Measurements from ENCODE around the gene SERTM1. TPM values are rescaled to one million over a fixed set of nuclear protein-coding genes. Genes with fewer than 3 reads are reported as not detected.

The SERTM1 gene
- total RNA-seq, 1 donor from 2014 or later: not detected

Other genes with a start within 250 kb of the SERTM1 start
- 0.20 and 0.32 TPM in 2 replicates for gene CCNA1, start 241.5 kb upstream of the SERTM1 start, total RNA-seq
- 8.8 and 9.6 TPM in 2 replicates for gene RFXAP, start 145.2 kb downstream of the SERTM1 start, total RNA-seq
- not detected in 2 replicates for gene SMAD9, start 246.2 kb downstream of the SERTM1 start, total RNA-seq